Bronchial epithelial cell (primary cell): ENCODE measurements around the gene TRERF1. TPM values are rescaled to one million over a fixed set of nuclear protein-coding genes. Genes with fewer than 3 reads are reported as not detected.

ENCODE experiments used
- DNase-seq: peaks from one replicate; pipeline ENCODE4 v3.0.0-alpha.2; 2010; ENCODE audit warnings: low read depth
- FAIRE-seq: peaks from 2 replicates; lab custom pipeline; 2011; peaks lifted over from hg19 to GRCh38; lab: Jason Lieb, UNC
- H3K27me3 ChIP-seq: 2 replicates; pipeline ENCODE4 v1.5.1; 2011; ENCODE audit warnings: low read length; ENCODE audit not compliant: control insufficient read depth, insufficient read depth
- H3K36me3 ChIP-seq: 2 replicates; pipeline ENCODE4 v1.5.1; 2011; ENCODE audit warnings: low read length; ENCODE audit not compliant: control insufficient read depth, insufficient read depth
- H3K4me3 ChIP-seq: 2 replicates; pipeline ENCODE4 v1.5.1; 2011; ENCODE audit warnings: mild to moderate bottlenecking, low read depth, low read length, control low read depth
- total RNA-seq: library from RNA; depleted of rRNA; stranded (reverse); fragments of >200 nt; gene quantifications from 2 replicates; pipeline ENCODE4 v1.2.1, GENCODE V29; 2014
- TF ChIP-seq, protein P1 (sequence below): IDR thresholded peaks from 2 replicates; pipeline ENCODE4 v1.5.1; 2011; ENCODE audit warnings: mild to moderate bottlenecking, moderate library complexity, low read length, control low read depth, inconsistent platforms; ENCODE audit not compliant: insufficient read depth, severe bottlenecking

Gene TRERF1
- total RNA-seq, 1 donor from 2014 or later, result 1.8 TPM

DNA sequence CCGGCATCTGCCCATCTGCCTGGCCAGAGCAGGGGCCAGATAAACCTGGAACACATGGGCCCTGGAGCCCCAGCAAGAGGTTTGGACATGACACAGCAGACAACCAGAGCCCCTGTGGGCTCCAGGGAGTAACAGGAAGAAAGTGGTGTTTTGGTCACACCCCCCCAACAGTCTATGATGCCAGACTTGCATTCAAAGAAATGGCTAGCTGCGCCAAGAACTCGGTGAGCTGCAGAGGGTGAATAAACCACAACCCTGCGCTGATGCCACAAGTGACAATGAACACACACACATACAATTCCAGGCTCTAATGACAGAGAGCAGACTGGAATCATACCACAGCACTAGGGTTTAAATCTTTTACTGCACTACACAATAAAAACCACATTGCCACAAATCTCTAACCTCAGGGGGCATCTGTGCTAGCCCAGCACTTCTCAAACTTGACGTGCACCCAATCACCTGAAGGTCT is 34.0 kb downstream of the TRERF1 start:
- TF ChIP-seq, protein P1, sequence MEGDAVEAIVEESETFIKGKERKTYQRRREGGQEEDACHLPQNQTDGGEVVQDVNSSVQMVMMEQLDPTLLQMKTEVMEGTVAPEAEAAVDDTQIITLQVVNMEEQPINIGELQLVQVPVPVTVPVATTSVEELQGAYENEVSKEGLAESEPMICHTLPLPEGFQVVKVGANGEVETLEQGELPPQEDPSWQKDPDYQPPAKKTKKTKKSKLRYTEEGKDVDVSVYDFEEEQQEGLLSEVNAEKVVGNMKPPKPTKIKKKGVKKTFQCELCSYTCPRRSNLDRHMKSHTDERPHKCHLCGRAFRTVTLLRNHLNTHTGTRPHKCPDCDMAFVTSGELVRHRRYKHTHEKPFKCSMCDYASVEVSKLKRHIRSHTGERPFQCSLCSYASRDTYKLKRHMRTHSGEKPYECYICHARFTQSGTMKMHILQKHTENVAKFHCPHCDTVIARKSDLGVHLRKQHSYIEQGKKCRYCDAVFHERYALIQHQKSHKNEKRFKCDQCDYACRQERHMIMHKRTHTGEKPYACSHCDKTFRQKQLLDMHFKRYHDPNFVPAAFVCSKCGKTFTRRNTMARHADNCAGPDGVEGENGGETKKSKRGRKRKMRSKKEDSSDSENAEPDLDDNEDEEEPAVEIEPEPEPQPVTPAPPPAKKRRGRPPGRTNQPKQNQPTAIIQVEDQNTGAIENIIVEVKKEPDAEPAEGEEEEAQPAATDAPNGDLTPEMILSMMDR, result no peak
- Histone ChIP-seq H3K36me3 (peaks cover 2% of the 10 kb centered on the region), H3K27me3 (no peaks in the 10 kb centered on the region), H3K4me3 (no peak overlapping the region)
- FAIRE-seq (no peak), DNase-seq (no peak)

DNA sequence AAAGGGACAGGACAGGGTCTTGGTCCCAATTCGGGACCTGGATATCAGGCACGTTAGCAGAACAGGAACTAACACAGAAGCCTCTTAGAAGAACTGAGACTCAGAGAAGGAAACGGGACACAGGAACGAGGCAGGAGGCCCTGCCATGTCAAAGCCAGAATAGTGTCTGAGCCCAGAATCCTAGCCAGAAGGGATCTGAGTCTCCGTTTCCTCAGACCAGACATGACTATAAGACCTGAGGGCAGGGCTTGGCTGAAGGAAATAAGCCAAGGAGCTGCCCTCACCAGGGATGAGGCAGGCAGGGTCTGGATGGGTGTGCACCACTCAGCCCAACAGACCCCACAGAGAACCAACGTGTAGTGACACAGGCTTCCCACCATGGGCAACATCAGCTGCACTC is 40.3 kb downstream of the TRERF1 start:
- no peak for DNase-seq
- no peak overlapping the region for H3K4me3 ChIP-seq
- no peaks in the 10 kb centered on the region for H3K27me3 ChIP-seq
- H3K36me3 ChIP-seq, result peaks cover 2% of the 10 kb centered on the region
- FAIRE-seq, result no peak
- TF ChIP-seq, protein P1, result no peak

DNA sequence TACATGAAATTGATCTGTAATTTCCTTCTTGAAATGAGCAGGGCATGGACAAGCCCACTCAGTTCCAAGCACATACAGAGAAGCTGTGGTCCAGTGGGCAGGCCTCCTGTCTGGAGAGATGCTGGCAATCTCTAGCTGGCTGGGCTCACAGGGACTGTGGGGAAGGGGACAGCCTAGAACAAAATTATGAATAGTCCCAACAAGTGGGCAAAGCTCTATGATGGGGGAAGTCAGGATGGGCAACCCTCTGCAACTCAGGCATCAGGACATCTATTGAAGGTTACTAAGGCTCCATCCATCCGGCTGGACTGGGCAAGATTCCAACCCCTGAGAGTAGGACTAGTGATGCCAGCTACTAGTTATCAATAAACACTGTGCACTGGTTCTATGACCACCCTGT is 40.9 kb downstream of the TRERF1 start:
- TF ChIP-seq, protein P1, result no peak
- H3K27me3 ChIP-seq, result no peaks in the 10 kb centered on the region
- no peak overlapping the region for H3K4me3 ChIP-seq
- DNase-seq (no peak), FAIRE-seq (no peak)
- H3K36me3 ChIP-seq, result peaks cover 2% of the 10 kb centered on the region

DNA sequence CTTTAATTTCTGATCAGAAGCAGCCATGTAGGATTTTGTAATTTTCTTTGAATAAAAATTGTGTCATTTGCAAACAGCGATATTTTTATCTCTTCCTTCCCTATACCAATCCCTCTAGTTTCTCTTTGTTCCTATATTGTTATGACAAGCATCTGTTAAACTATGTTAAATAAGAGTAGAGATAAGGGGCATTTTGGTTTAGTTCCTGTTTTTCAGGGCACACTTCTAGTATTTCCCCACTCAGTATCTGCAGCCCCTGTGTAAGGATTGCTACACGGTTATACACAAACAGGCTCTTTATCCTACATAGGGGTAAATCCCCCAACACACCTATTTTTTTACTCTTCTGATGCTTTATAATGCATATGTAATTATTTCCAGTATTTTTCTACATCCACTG is 42.1 kb downstream of the TRERF1 start:
- Histone ChIP-seq H3K36me3 (peaks cover 2% of the 10 kb centered on the region), H3K4me3 (no peak overlapping the region), H3K27me3 (no peaks in the 10 kb centered on the region)
- TF ChIP-seq, protein P1, result no peak
- DNase-seq (no peak), FAIRE-seq (no peak)

DNA sequence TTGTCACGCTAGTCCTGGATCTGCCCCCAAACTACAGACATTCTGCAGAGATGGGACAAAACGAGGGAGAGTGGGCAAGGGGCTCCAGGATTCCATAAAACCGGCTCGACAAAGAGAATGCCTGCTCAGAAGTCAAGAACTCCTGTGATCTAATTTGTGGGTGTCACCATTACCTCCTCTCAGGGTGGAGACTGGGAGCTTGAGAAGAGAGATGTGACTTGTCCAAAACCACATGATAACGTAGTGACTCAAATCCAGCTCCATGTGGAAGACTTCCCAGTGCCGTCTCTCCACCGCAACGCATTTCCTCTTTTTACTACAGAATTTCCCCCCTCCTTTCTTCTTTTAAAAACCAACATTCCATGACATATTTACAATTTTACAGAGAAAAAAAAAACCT is 44.3 kb downstream of the TRERF1 start:
- FAIRE-seq (no peak), DNase-seq (peak; percentile 76)
- Histone ChIP-seq H3K27me3 (no peaks in the 10 kb centered on the region), H3K4me3 (no peak overlapping the region), H3K36me3 (peaks cover 2% of the 10 kb centered on the region)
- TF ChIP-seq, protein P1, result no peak
